CD14-positive monocyte (primary cell): Measurements from ENCODE around the gene UBQLN1. TPM values are rescaled to one million over a fixed set of nuclear protein-coding genes. Genes with fewer than 3 reads are reported as not detected.

ENCODE experiments used
- DNase-seq, 3 donors: peaks; one replicate each; pipeline ENCODE4 v3.0.0-alpha.2; 2011 to 2022
- H2AFZ ChIP-seq: 2 replicates; pipeline ENCODE4 v1.6.0; 2012; ENCODE audit warnings: mild to moderate bottlenecking, low read depth, low read length, inconsistent platforms; ENCODE audit not compliant: insufficient read depth, poor library complexity, severe bottlenecking
- H3K27ac ChIP-seq, 2 donors: 1 replicate in 1 of 2; 2 replicates in 1 of 2; pipeline ENCODE4 v1.5.1; 2012 to 2013; ENCODE audit warnings: low read length in 2 of 2, control low read depth in 1 of 2, inconsistent platforms in 1 of 2, low read depth in 1 of 2, mild to moderate bottlenecking in 1 of 2
- H3K27me3 ChIP-seq, 2 donors: one replicate each; pipeline versions ENCODE4 v1.6.0 to v1.6.1; 2011 to 2013; ENCODE audit warnings: low read length in 2 of 2; ENCODE audit not compliant: control insufficient read depth in 2 of 2, insufficient read depth in 2 of 2
- H3K36me3 ChIP-seq, 2 donors: replicated peaks in 1 of 2; 1 replicate in 1 of 2; 2 replicates in 1 of 2; pipeline versions ENCODE4 v1.5.1 to v1.6.1; 2012 to 2013; ENCODE audit warnings: low read length in 2 of 2, control low read depth in 1 of 2, inconsistent platforms in 1 of 2, mild to moderate bottlenecking in 1 of 2; ENCODE audit not compliant: insufficient read depth in 2 of 2, control insufficient read depth in 1 of 2
- H3K4me1 ChIP-seq, 2 donors: 1 replicate in 1 of 2; 2 replicates in 1 of 2; pipeline versions ENCODE4 v1.5.1 to v1.6.1; 2012 to 2013; ENCODE audit warnings: low read length in 2 of 2, control low read depth in 1 of 2, inconsistent platforms in 1 of 2, mild to moderate bottlenecking in 1 of 2, moderate library complexity in 1 of 2; ENCODE audit not compliant: insufficient read depth in 2 of 2, control insufficient read depth in 1 of 2
- H3K4me2 ChIP-seq: replicated peaks from 2 replicates; pipeline ENCODE3; 2012; ENCODE audit warnings: low read length, moderate library complexity, mild to moderate bottlenecking; ENCODE audit not compliant: poor library complexity, severe bottlenecking; ENCODE audit errors: extremely low read depth
- H3K4me3 ChIP-seq, 3 experiments: fragments of 200-600 bp in 1 of 3; sonication (generic) in 1 of 3; replicated peaks in 1 of 3; 1 replicate in 2 of 3; 2 replicates in 1 of 3; pipeline ENCODE4 v1.5.1; 2011 to 2013; ENCODE audit warnings: low read length in 3 of 3, mild to moderate bottlenecking in 3 of 3, control low read depth in 2 of 3, low read depth in 2 of 3, inconsistent platforms in 1 of 3, moderate library complexity in 1 of 3
- H3K79me2 ChIP-seq: 2 replicates; pipeline ENCODE4 v1.6.0; 2012; ENCODE audit warnings: mild to moderate bottlenecking, control low read depth, inconsistent platforms, low read length, moderate library complexity; ENCODE audit not compliant: insufficient read depth
- H3K9ac ChIP-seq: 2 replicates; pipeline ENCODE4 v1.6.0; 2017; ENCODE audit warnings: low read length, mild to moderate bottlenecking; ENCODE audit not compliant: insufficient read depth, poor library complexity, severe bottlenecking
- H3K9me3 ChIP-seq, 2 donors: replicated peaks in 1 of 2; 1 replicate in 1 of 2; 2 replicates in 1 of 2; pipeline versions ENCODE4 v1.5.1 to v1.6.1; 2012 to 2013; ENCODE audit warnings: low read length in 2 of 2, control low read depth in 1 of 2; ENCODE audit not compliant: control insufficient read depth in 1 of 2, insufficient read depth in 1 of 2
- H4K20me1 ChIP-seq: 2 replicates; pipeline ENCODE4 v1.6.0; 2012; ENCODE audit warnings: mild to moderate bottlenecking, low read length, control low read depth, moderate library complexity; ENCODE audit not compliant: insufficient read depth
- H3K27ac Mint-ChIP-seq, 7 donors: one replicate each; pipeline ENCODE4 v1.8.0; 2020; ENCODE audit warnings: mild to moderate bottlenecking in 7 of 7, mixed read lengths in 7 of 7, moderate library complexity in 6 of 7, inconsistent platforms in 2 of 7
- H3K27me3 Mint-ChIP-seq, 3 donors: one replicate each; pipeline ENCODE4 v1.8.0; 2021 to 2022; ENCODE audit warnings: low read depth in 3 of 3, mild to moderate bottlenecking in 3 of 3, mixed read lengths in 3 of 3, moderate library complexity in 3 of 3, inconsistent platforms in 1 of 3
- H3K36me3 Mint-ChIP-seq, 2 donors: one replicate each; pipeline ENCODE4 v1.8.0; 2020; ENCODE audit warnings: mixed read lengths in 2 of 2, inconsistent platforms in 1 of 2, mild to moderate bottlenecking in 1 of 2
- H3K4me1 Mint-ChIP-seq: one replicate; pipeline ENCODE4 v1.8.0; 2020; ENCODE audit warnings: mild to moderate bottlenecking, mixed read lengths
- H3K4me3 Mint-ChIP-seq, 2 donors: one replicate each; pipeline ENCODE4 v1.8.0; 2020; ENCODE audit warnings: mild to moderate bottlenecking in 2 of 2, mixed read lengths in 2 of 2, moderate library complexity in 1 of 2
- H3K9me3 Mint-ChIP-seq, 7 donors: one replicate each; pipeline ENCODE4 v1.8.0; 2020 to 2022; ENCODE audit warnings: mixed read lengths in 7 of 7, mild to moderate bottlenecking in 6 of 7, moderate library complexity in 6 of 7, inconsistent platforms in 2 of 7
- WGBS: methylation state at CpG from one replicate; pipeline ENCODE4 v1.1.5; 2013; ENCODE audit warnings: missing lambda C conversion rate; ENCODE audit not compliant: insufficient coverage; 5-methylcytosine and 5-hydroxymethylcytosine counted together
- intact Hi-C, 2 donors: fragments of 100-400 bp; cut with micrococcal nuclease; formaldehyde crosslinking; loops; one replicate each; pipeline versions ENCODE4 v1.15.0 to v1.15.1; 2023
- polyA plus RNA-seq, 3 donors: library from polyadenylated mRNA; depleted of rRNA in 1 of 3; unstranded in 2 of 3; stranded (reverse) in 1 of 3; fragments of 300-500 nt in 2 of 3; fragments of >200 nt in 1 of 3; fragmentation: Illumina TruSeq in 2 of 3; gene quantifications; 1 replicate in 2 of 3; 2 replicates in 1 of 3; pipeline ENCODE4 v1.2.3, GENCODE V29; 2012 to 2021
- TF ChIP-seq, protein P1 (sequence below): fragments of 200-600 bp; IDR thresholded peaks from one replicate; pipeline ENCODE4 v1.8.0; 2022; ENCODE audit warnings: antibody characterized with exemption, mild to moderate bottlenecking

The UBQLN1 gene
- polyA plus RNA-seq, 3 donors, result 45.9 to 52.9 (median 46.9) TPM

- peaks cover 54 to 60% of the 10 kb centered on the region in 2 donors for H3K36me3 Mint-ChIP-seq
Measured at GRCh38 chr9:83656032-83656680, 51.6 kb downstream of the UBQLN1 start.

GRCh38 chr9:83655433-83655832 lies 52.3 kb downstream of the UBQLN1 start:
- H3K27ac Mint-ChIP-seq, result no peak overlapping the region
- no peaks in the 10 kb centered on the region for H4K20me1 ChIP-seq
- no peaks in the 10 kb centered on the region for H3K4me1 ChIP-seq
- H3K4me3 Mint-ChIP-seq, result no peak overlapping the region
- H3K9ac ChIP-seq, result no peak overlapping the region
- no peak for DNase-seq
- TF ChIP-seq, protein P1, sequence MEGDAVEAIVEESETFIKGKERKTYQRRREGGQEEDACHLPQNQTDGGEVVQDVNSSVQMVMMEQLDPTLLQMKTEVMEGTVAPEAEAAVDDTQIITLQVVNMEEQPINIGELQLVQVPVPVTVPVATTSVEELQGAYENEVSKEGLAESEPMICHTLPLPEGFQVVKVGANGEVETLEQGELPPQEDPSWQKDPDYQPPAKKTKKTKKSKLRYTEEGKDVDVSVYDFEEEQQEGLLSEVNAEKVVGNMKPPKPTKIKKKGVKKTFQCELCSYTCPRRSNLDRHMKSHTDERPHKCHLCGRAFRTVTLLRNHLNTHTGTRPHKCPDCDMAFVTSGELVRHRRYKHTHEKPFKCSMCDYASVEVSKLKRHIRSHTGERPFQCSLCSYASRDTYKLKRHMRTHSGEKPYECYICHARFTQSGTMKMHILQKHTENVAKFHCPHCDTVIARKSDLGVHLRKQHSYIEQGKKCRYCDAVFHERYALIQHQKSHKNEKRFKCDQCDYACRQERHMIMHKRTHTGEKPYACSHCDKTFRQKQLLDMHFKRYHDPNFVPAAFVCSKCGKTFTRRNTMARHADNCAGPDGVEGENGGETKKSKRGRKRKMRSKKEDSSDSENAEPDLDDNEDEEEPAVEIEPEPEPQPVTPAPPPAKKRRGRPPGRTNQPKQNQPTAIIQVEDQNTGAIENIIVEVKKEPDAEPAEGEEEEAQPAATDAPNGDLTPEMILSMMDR, result no peak
- peaks cover 32 to 96% of the 10 kb centered on the region in 2 donors for H3K36me3 ChIP-seq
- intact Hi-C loops, result no loop called here
- no peaks in the 10 kb centered on the region for H3K9me3 ChIP-seq
- no peaks in the 10 kb centered on the region for H3K9me3 Mint-ChIP-seq
- no peak overlapping the region for H2AFZ ChIP-seq
- no peak overlapping the region for H3K27ac ChIP-seq
- H3K4me3 ChIP-seq, result no peak overlapping the region
- no peaks in the 10 kb centered on the region for H3K27me3 Mint-ChIP-seq
- H3K27me3 ChIP-seq, result no peaks in the 10 kb centered on the region
- no CpG with 5 or more reads among the region's 1 CpG for WGBS
- peaks cover 4% of the 10 kb centered on the region for H3K4me1 Mint-ChIP-seq
- H3K36me3 Mint-ChIP-seq, result peaks cover 51 to 58% of the 10 kb centered on the region in 2 donors
- H3K4me2 ChIP-seq, result no peak overlapping the region
- H3K79me2 ChIP-seq, result no peaks in the 10 kb centered on the region

More at GRCh38 chr9:83656032-83656680, 51.6 kb downstream of the UBQLN1 start:
- Histone ChIP-seq H3K79me2 (no peaks in the 10 kb centered on the region), H4K20me1 (no peaks in the 10 kb centered on the region), H3K36me3 (peaks cover 38 to 98% of the 10 kb centered on the region in 2 donors), H3K27me3 (no peaks in the 10 kb centered on the region), H3K4me1 (no peaks in the 10 kb centered on the region), H3K27ac (no peak overlapping the region), H3K4me3 (no peak overlapping the region), H2AFZ (no peak overlapping the region), H3K9ac (no peak overlapping the region), H3K9me3 (no peaks in the 10 kb centered on the region), H3K4me2 (no peak overlapping the region)
- intact Hi-C loops, result no loop called here
- no peaks in the 10 kb centered on the region for H3K9me3 Mint-ChIP-seq
- TF ChIP-seq, protein P1, result no peak
- no peaks in the 10 kb centered on the region for H3K27me3 Mint-ChIP-seq
- WGBS, result no CpG with 5 or more reads among the region's 2 CpGs
- H3K4me3 Mint-ChIP-seq, result no peak overlapping the region
- no peak for DNase-seq
- H3K27ac Mint-ChIP-seq, result peak overlapping the region in 3 of 7 donors; percentile 20 to 52 (median 44)
- H3K4me1 Mint-ChIP-seq, result peaks cover 4% of the 10 kb centered on the region
